Stimulated activated CD4-positive, alpha-beta T cell treated with anti-CD3 and anti-CD28 coated beads, Interleukin-12 subunit alpha, Interleukin-12 subunit beta, amount 100 ng/mL, for 24 hours (primary cell): ENCODE measurements around the gene SLC40A1.

Experiments
- DNase-seq, 2 experiments: peaks; one replicate each; pipeline ENCODE4 v3.0.0-alpha.2; 2020; ENCODE audit warnings: low read depth in 2 of 2

SLC40A1 gene

GRCh38 chr2:189569295-189569910, 11.2 kb downstream of the SLC40A1 start:
- DNase-seq = no peak

- no peak for DNase-seq
Measured at GRCh38 chr2:189566046-189566445, 14.5 kb downstream of the SLC40A1 start.

- no peak for DNase-seq
Measured at GRCh38 chr2:189561371-189562038, 19.1 kb downstream of the SLC40A1 start.

- no peak for DNase-seq
Measured at GRCh38 chr2:189560273-189560586, 20.4 kb downstream of the SLC40A1 start.

GRCh38 chr2:189559579-189560272, 20.9 kb downstream of the SLC40A1 start:
- no peak for DNase-seq

- DNase-seq = no peak
Measured at GRCh38 chr2:189558516-189559272, 21.9 kb downstream of the SLC40A1 start.

- DNase-seq = no peak
Measured at GRCh38 chr2:189557373-189557772, 23.2 kb downstream of the SLC40A1 start.

GRCh38 chr2:189556526-189556925, 24.1 kb downstream of the SLC40A1 start:
- no peak for DNase-seq

GRCh38 chr2:189555232-189555631, 25.4 kb downstream of the SLC40A1 start:
- no peak for DNase-seq

GRCh38 chr2:189553504-189554088, 27.0 kb downstream of the SLC40A1 start:
- no peak for DNase-seq

- DNase-seq = no peak
Measured at GRCh38 chr2:189552991-189553404, 27.6 kb downstream of the SLC40A1 start.

GRCh38 chr2:189552334-189552990, 28.1 kb downstream of the SLC40A1 start:
- DNase-seq = no peak

GRCh38 chr2:189551808-189552207, 28.8 kb downstream of the SLC40A1 start:
- no peak for DNase-seq

- no peak for DNase-seq
Measured at GRCh38 chr2:189549449-189549832, 31.1 kb downstream of the SLC40A1 start.

- DNase-seq = no peak
Measured at GRCh38 chr2:189548666-189549448, 31.7 kb downstream of the SLC40A1 start.

GRCh38 chr2:189545418-189545817, 35.2 kb downstream of the SLC40A1 start:
- no peak for DNase-seq

GRCh38 chr2:189544318-189545042, 36.1 kb downstream of the SLC40A1 start:
- no peak for DNase-seq

GRCh38 chr2:189543367-189543766, 37.2 kb downstream of the SLC40A1 start:
- DNase-seq = no peak

- DNase-seq = no peak
Measured at GRCh38 chr2:189542145-189542882, 38.3 kb downstream of the SLC40A1 start.
